GM12878 (cell line): ENCODE data around the gene UNC13A.

Experiments used
- CTCF ChIP-seq, 3 experiments: IDR thresholded peaks in 2 of 3; conservative IDR thresholded peaks in 1 of 3; 2 replicates each; pipeline ENCODE4 v1.5.1; 2011; ENCODE audit warnings: low read depth in 3 of 3, low read length in 3 of 3, mild to moderate bottlenecking in 3 of 3, control low read depth in 2 of 3, moderate library complexity in 2 of 3, inconsistent platforms in 1 of 3, mixed read lengths in 1 of 3; ENCODE audit not compliant: control insufficient read depth in 2 of 3, insufficient read depth in 1 of 3; ENCODE audit errors: extremely low read depth in 1 of 3
- MXI1 ChIP-seq: fragments of 150-350 bp; IDR thresholded peaks from 2 replicates; pipeline ENCODE4 v1.6.1; 2011; ENCODE audit warnings: low read depth, mild to moderate bottlenecking, inconsistent platforms, low read length, improper control_type of control experiment
- MYC ChIP-seq: IDR thresholded peaks from 2 replicates; pipeline ENCODE4 v1.6.1; 2011; ENCODE audit warnings: mild to moderate bottlenecking, low read length, moderate library complexity, inconsistent platforms; ENCODE audit not compliant: insufficient read depth, insufficient replicate concordance, insufficient read length, severe bottlenecking
- POLR2A ChIP-seq: IDR thresholded peaks from 2 replicates; pipeline ENCODE4 v1.6.1; 2011; ENCODE audit warnings: low read depth, mild to moderate bottlenecking, low read length
- RFX5 ChIP-seq: IDR thresholded peaks from 2 replicates; pipeline ENCODE4 v1.6.1; 2011; ENCODE audit warnings: low read depth, low read length, improper control_type of control experiment
- USF2 ChIP-seq: IDR thresholded peaks from 2 replicates; pipeline ENCODE4 v1.6.1; 2011; ENCODE audit warnings: low read depth, low read length, improper control_type of control experiment, borderline replicate concordance
- ZSCAN29 ChIP-seq: fragments of 450-650 bp; IDR thresholded peaks from 2 replicates; pipeline ENCODE4 v1.6.1; 2017; ENCODE audit warnings: mild to moderate bottlenecking, moderate library complexity
- TF ChIP-seq, protein P1 (sequence below): IDR thresholded peaks from 2 replicates; pipeline ENCODE4 v1.6.1; 2012; ENCODE audit warnings: low read depth, low read length, improper control_type of control experiment

GRCh38 chr19:17726964-17727773 is 39.0 kb upstream of the UNC13A start:
- TF ChIP-seq CTCF (IDR thresholded peaks at IDR 0.05 in 2 of 3, conservative IDR thresholded peaks at IDR 0.05 in 1 of 3; ENCODE audit: control insufficient read depth in 2 of 3, extremely low read depth in 1 of 3, insufficient read depth in 1 of 3, low read depth in 3 of 3, low read length in 3 of 3), result no peak
- TF ChIP-seq POLR2A, result peak; percentile 42
- no peak for TF ChIP-seq USF2
- TF ChIP-seq RFX5, result no peak
- TF ChIP-seq ZSCAN29, result no peak
- TF ChIP-seq MXI1, result no peak
- TF ChIP-seq, protein P1, sequence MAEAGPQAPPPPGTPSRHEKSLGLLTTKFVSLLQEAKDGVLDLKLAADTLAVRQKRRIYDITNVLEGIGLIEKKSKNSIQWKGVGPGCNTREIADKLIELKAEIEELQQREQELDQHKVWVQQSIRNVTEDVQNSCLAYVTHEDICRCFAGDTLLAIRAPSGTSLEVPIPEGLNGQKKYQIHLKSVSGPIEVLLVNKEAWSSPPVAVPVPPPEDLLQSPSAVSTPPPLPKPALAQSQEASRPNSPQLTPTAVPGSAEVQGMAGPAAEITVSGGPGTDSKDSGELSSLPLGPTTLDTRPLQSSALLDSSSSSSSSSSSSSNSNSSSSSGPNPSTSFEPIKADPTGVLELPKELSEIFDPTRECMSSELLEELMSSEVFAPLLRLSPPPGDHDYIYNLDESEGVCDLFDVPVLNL, result no peak
- TF ChIP-seq MYC, result no peak
